AG04449 (cell line): ENCODE data around the gene CHKA.

Experiments used
- CTCF ChIA-PET: fragments of 350-600 bp; formaldehyde crosslinking; extraction: SDS; loops from one replicate; lab custom pipeline; 2021; ENCODE audit warnings: antibody characterized with exemption; lab: Yijun Ruan, JAX
- POLR2A ChIA-PET: fragments of 400-600, 350-600 bp; formaldehyde crosslinking; extraction: SDS; loops from one replicate; lab custom pipeline; 2020; ENCODE audit warnings: antibody characterized with exemption, inconsistent platforms; lab: Yijun Ruan, JAX
- DNase-seq: peaks from one replicate; pipeline ENCODE4 v3.0.0-alpha.2; 2010; ENCODE audit warnings: low read depth, low spot score
- H3K4me3 ChIP-seq: 2 replicates; pipeline ENCODE4 v1.5.1; 2011; ENCODE audit warnings: low read depth, mild to moderate bottlenecking, control low read depth, low read length
- TF ChIP-seq, protein P1 (sequence below): IDR thresholded peaks from one replicate; pipeline ENCODE4 v1.5.1; 2011; ENCODE audit warnings: mild to moderate bottlenecking, moderate library complexity, low read length, control low read depth, inconsistent platforms; ENCODE audit not compliant: insufficient read depth; ENCODE audit errors: missing control alignments

CHKA gene

DNA sequence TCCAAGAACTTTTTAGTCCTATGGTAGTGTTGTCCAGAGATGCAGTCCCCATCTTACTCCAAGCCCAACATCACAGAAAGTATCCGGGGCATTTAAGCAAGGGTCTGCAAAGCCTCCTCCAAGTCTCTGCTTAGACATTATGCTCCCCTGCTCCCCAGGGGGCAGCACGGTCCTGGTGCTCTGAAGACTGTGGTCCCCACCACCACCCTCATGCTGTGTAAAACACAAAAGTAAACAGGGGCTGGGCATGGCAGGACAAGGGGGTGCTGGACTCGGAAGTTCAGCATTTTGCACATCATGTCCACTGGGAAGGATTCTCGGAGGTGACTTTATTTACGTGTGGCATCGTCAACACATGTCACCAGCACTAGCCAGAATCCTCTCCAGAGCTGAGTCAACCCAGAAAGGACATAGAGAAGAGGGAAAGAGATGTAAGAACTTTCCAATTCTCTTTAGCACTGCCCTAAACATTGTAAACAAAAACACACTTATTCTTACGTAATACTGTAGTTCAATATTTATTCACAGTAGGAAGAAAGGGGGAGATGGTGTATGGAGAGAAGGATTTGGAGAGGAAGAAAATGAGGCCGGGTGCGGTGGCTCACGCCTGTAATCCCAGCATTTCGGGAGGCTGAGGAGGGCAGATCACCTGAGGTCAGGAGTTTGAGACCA, 44.7 kb downstream of the CHKA start:
- no peak for DNase-seq
- TF ChIP-seq, protein P1, sequence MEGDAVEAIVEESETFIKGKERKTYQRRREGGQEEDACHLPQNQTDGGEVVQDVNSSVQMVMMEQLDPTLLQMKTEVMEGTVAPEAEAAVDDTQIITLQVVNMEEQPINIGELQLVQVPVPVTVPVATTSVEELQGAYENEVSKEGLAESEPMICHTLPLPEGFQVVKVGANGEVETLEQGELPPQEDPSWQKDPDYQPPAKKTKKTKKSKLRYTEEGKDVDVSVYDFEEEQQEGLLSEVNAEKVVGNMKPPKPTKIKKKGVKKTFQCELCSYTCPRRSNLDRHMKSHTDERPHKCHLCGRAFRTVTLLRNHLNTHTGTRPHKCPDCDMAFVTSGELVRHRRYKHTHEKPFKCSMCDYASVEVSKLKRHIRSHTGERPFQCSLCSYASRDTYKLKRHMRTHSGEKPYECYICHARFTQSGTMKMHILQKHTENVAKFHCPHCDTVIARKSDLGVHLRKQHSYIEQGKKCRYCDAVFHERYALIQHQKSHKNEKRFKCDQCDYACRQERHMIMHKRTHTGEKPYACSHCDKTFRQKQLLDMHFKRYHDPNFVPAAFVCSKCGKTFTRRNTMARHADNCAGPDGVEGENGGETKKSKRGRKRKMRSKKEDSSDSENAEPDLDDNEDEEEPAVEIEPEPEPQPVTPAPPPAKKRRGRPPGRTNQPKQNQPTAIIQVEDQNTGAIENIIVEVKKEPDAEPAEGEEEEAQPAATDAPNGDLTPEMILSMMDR: no peak
- POLR2A ChIA-PET: no interaction called here
- CTCF ChIA-PET: interaction anchor here (1.2 kb wide), 1 partner anchor 8 kb away, joined by 3 read pairs; no protein-coding TSS in a partner anchor
- no peak overlapping the region for H3K4me3 ChIP-seq

DNA sequence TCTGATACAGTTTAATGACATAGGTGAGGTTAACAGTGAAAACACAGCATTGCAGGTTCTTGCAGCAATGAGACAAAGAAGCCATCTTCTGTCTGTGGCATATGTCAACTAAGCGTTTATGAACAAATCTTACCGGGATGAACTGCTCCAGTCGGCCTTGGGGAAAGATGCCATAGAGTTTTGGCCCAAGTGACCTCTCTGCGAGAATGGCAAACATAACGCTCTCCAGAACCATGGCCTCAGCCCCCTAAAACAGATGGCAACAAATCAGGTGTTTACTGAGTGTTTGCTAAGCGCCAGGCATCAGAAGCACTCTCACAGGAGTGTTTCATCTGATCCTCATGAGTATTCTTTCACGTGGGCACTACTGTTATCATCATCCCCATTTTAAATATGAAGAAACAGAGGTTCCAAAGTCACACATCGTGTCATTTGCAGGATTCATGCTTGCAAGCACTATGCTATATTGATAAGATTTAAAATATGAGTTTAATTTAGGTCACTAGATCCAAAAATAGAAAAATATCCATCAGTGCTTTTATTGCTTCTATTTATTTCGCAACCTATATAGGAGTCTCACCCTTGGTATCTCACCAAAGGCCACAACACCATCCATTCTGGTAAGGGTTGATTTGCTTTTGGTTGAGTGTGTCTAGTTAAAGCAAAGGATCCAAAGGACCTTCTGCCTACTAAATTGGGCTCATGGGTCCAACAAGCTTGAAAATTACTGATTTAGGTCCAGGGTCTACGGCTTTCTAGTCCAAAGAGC, 46.4 kb downstream of the CHKA start:
- POLR2A ChIA-PET: no interaction called here
- CTCF ChIA-PET: interaction anchor here (1.2 kb wide), 1 partner anchor 10 kb away, joined by 3 read pairs; no protein-coding TSS in a partner anchor

DNA sequence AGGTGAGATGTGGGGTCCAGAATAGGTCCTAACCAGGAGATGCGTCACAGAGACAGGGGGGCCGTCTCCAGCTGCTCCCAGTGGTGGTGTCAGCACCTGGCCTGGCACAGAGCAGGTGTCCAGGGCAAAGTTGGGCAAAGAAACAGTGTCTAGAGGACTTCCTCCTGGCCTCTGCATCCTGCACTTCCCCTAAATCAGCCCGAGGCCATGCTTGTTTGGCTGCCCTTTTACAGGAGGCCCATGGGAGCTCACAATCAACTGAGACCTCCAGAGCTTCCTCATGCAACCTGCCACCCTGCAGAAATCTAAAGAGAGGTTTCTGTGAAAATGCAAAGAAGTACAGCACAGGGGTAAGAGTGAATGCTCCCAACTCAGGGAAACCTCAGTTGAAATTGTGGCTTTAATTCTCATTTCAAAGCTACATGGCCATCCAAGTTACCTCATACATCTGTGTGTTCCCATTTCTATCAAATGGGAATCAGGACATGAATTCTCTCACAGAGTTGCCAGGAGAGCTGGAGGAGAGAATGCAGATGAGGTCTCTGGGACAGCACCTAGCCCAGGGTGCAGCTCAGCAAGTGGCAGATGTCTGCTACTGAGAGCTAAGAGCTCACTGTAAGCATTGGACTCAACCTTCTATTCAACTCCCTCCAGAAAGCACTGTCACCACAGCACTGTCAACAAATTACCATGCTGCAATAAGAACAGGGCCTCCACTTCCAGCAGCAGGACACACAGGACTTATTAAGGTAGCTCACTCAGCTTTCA, 49.7 kb downstream of the CHKA start:
- POLR2A ChIA-PET: interaction anchor here (0.6 kb wide), 1 partner anchor 61 kb away, joined by 3 read pairs; the partner anchor contains the start of gene ALDH3B1
- DNase-seq: no peak
- TF ChIP-seq, protein P1: no peak
- CTCF ChIA-PET: no interaction called here
- H3K4me3 ChIP-seq: no peak overlapping the region

More for the DNA sequence above, 46.4 kb downstream of the CHKA start:
- H3K4me3 ChIP-seq: no peak overlapping the region
- no peak for DNase-seq
- TF ChIP-seq, protein P1: no peak

DNA sequence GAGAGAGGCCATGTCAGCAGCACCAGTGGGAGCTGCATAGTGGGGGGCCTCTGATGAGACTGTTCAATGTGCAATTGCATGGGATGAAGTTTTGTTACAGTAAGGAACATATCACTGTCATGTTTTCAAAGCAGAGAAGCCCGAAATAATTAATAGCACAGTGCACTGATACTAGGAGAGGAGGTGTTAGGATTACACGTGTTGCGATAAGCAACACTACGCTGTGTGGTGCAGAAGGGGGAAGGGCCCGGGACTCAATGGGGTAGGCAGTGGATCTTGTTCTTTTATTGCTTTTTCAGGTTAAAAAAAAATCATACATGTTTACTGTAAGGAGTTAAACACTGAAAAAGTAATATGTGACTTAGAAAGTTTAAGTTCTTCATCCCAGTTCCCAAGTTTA, 53.2 kb downstream of the CHKA start:
- ChIA-PET POLR2A (no interaction called here), CTCF (no interaction called here)
- TF ChIP-seq, protein P1: no peak
- DNase-seq: no peak
- no peak overlapping the region for H3K4me3 ChIP-seq

GRCh38 chr11:68066742-68067141, 54.4 kb downstream of the CHKA start:
- POLR2A ChIA-PET: no interaction called here
- CTCF ChIA-PET: no interaction called here
- H3K4me3 ChIP-seq: no peak overlapping the region
- TF ChIP-seq, protein P1: no peak
- peak; percentile 28 for DNase-seq
